Breast epithelium (tissue), 3 donors: ENCODE data around the gene CUBN.

ENCODE experiments used
- CTCF ChIP-seq, 3 donors: fragments of 450-650 bp; IDR thresholded peaks; one replicate each; pipeline ENCODE4 v1.5.1; 2016 to 2017; ENCODE audit warnings: antibody characterized with exemption in 3 of 3, mild to moderate bottlenecking in 3 of 3, moderate library complexity in 3 of 3
- POLR2A ChIP-seq: fragments of 450-650 bp; IDR thresholded peaks from one replicate; pipeline ENCODE4 v1.6.1; 2016; ENCODE audit warnings: antibody characterized with exemption, mild to moderate bottlenecking, moderate library complexity
- POLR2AphosphoS5 ChIP-seq, 3 donors: sonication (generic); formaldehyde crosslinking; IDR thresholded peaks; one replicate each; pipeline ENCODE4 v1.6.1; 2017; ENCODE audit warnings: antibody characterized with exemption in 3 of 3

GRCh38 chr10:16894821-16895220 lies 234.8 kb downstream of the CUBN start:
- TF ChIP-seq CTCF (IDR thresholded peaks at IDR 0.05) (no peak), POLR2AphosphoS5 (IDR thresholded peaks at IDR 0.05) (no peak), POLR2A (no peak)
